NCI-H1694 treated with DMSO at 0.1 percent for 48 hours (cell line): ENCODE results near the gene SIGLEC10.
"Not testable (repeated sequence)": the region's sequence is repeated elsewhere in the genome, so short reads cannot be mapped to it uniquely, and the experiment has no call there.

Source experiments
- DNase-seq: peaks from one replicate; lab custom pipeline; 2025; lab: John Stamatoyannopoulos, UW

The SIGLEC10 gene, protein sequence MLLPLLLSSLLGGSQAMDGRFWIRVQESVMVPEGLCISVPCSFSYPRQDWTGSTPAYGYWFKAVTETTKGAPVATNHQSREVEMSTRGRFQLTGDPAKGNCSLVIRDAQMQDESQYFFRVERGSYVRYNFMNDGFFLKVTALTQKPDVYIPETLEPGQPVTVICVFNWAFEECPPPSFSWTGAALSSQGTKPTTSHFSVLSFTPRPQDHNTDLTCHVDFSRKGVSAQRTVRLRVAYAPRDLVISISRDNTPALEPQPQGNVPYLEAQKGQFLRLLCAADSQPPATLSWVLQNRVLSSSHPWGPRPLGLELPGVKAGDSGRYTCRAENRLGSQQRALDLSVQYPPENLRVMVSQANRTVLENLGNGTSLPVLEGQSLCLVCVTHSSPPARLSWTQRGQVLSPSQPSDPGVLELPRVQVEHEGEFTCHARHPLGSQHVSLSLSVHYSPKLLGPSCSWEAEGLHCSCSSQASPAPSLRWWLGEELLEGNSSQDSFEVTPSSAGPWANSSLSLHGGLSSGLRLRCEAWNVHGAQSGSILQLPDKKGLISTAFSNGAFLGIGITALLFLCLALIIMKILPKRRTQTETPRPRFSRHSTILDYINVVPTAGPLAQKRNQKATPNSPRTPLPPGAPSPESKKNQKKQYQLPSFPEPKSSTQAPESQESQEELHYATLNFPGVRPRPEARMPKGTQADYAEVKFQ

DNA sequence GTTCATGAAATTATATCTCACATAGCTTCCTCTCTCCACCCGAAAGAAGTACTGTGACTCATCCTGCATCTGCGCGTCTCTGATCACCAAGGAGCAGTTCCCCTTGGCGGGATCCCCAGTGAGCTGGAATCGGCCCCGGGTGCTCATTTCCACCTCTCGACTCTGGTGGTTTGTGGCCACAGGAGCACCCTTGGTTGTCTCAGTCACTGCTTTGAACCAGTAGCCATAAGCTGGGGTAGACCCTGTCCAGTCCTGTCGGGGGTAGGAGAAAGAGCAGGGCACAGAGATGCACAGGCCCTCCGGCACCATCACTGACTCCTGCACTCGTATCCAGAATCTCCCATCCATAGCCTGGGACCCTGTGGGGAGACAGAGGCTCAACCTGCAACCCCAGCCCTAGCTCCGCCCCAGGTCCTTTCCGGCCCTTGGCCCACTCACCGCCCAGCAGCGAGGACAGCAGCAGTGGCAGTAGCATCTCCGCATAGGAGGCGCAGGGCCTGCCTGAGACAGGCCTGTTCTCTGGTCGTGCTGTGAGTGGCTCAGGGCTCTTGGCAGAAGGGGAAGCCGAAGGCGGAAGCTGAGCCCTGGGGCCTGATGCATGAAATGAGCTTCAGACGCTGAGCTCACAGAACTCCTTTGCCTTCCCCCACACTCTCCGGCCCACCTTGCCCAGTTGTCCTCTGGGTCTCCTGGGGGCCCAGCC, at the start of gene SIGLEC10:
Gene SIGLEC10 (minus strand): TSS at position 536 of the 703 bp plus-strand sequence. CDS start 61 bp downstream, at position 475.
- DNase-seq: no peak

DNA sequence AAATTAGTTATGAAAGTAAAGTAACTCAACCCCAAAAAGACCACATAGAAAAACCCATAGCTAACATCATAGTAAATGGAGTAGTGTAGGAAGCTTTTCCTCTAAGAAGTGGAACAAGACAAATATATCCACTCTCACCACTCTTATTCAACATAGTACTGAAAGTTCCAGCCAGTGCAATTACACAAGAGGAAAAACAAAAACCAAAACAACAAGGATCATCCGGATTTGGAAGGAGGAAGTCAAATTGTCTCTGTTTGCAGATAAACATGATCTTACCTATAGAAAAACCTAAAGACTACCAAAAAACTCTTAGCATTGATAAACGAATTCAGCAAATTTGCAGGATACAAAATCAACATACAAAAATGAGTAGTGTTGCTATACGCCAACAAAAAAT, 49.3 kb upstream of the SIGLEC10 start:
- DNase-seq: no peak

DNA sequence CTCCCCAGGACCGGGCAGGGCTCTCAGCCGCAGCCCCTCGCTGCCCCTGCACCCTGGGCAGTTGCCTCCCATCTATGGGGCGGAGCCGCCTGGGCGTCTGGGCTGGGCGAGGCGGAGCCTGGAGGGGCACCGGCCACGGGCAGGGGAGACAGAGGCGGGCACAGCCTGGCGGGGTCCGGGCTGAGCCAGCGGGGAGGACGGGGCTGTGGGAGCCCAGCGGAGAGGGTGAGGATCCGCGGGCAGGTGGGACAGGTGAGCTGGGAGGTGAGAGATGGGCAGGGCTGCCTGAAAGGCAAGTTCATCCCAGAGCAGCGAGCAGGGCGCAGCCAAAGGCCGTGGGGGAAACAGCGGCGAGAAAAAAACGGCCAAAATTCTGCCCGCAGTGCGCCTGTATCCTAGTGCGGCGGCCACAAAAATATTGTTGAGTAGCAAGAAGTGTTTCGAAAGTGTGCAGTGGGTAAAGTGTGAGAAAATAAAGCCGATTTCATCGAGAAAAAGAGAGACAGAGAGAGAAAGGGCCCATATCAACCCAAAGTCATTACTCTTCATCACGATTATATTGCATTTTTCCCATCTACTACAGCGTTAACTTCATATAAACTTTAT, 46.6 kb upstream of the SIGLEC10 start:
- not testable (repeated sequence) for DNase-seq

DNA sequence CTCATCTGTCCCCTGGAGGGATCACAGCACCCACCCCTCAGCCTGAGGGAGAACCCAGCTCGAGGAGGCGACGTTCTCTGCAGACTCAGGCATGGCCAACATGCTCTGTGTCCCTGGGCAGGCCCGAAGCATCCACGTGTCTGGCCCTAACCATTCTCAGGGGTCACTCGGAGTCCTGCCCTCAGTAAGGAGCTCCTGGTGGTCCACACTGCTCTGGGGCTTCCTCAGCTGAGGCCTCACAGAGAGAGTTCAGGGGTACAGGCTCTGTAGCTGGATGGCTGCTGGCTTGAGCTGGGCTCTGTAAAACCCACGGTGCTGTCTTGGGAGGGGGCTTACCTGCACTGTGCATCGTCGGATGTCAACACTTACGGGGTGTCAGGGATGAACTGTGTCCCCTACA, 45.2 kb upstream of the SIGLEC10 start:
- DNase-seq: no peak

DNA sequence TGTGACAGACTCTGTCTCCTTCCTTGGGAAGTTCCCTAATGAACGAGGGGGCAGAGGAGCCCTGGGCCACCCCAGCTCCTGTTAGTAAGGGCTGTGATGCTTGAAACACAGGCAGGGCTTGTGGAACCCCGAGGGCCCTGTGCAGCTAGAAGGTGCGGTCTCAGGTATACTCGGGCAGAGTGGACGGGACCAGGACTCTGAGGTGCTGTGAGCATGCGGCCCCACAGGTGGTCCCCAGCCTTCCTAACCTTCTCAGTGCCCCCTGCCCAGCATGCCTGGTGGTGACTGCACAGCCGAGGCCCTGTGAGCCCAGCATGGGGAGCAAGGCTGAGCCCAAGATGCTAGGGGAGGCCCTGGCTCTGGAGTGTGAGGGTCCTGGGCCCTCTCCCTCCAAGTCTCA, 44.8 kb upstream of the SIGLEC10 start:
- no peak for DNase-seq

DNA sequence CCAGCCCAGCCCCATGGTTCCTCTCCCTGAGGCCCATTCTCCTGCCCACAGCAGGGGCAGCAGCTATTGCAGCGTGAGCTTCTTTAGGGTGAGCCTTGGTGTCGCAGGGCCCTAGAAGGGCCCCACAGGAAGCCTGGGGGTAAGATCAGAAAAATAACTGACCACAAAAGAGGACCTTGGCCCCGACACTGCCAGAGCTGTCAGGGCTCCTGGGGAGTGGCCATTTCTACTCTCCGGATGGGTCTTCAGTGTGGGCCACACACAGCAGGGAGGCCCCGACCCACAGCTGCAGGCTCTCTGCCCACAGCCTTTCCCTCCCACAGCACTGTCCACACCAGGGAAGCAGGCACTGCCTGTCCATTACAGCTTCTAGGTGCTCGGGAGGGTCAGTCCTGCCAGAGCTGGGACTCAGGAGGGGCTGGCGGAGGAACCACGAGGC, 44.3 kb upstream of the SIGLEC10 start:
- no peak for DNase-seq

DNA sequence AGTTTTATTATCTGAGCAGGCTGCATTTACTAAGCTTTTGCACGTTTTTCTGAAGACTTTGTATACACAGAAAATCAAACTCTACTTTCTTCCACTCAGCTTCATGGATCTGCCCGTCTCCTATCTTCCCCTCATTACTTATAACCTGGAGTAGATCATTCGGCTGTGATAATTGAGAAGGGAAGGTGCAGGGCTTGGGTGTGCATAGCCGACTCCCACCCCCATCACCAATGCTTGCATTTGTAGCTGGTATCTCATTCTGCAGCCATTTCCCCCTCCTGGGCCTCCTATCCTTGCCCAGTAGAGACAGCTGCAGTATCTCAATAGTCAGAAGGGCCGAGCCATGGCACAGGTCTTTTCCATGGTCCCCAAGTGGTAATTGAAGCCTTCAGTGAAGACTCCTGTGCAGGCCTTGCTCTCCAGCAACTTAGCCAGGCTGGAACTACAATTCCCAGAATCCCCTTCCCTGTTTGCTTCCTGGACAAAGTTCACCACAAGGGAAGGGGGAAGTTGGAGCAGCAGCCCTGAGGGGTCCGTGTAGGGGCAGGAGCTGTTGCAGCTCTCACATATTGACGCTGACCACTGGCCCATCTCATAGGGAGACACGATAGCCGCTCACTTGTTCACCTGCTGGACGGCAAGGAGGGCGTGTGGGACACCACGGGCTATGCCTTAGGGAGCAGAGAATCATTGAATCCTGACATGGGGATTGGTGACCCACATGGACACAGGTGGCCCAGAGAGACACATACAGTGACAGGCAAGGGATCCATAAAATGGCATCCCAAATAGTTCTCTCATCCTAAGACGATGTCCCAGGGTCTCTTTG, 42.9 kb upstream of the SIGLEC10 start:
- DNase-seq: no peak

DNA sequence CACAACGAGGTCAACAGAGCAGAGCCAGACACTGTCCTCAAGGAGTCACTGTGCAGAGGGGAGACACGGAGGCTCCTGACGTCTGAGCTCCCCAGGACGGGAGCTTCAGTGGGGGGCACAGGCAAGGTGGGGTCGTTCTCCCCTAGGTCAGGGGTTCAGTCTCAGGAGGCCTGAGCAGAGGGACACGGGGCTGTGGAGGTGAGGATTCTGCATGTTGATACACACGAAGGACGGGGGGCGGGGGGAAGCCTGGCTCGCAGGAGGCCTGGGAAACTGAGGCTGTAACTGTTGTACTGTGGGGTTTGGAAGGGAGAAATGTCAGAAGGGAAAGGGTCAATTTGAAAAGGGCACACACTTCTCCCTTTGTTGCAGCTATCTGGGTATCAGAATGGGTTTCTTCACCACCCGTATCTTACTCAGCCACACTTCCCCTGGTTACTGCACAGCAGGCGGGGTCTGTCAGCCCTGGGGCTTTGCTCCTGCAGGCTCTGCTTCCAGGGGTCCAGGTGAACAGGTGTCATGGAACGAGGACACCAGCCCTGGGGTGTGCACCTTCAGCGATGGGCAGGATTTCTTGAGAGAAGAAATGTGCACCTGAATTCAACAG, 41.6 kb upstream of the SIGLEC10 start:
- no peak for DNase-seq

DNA sequence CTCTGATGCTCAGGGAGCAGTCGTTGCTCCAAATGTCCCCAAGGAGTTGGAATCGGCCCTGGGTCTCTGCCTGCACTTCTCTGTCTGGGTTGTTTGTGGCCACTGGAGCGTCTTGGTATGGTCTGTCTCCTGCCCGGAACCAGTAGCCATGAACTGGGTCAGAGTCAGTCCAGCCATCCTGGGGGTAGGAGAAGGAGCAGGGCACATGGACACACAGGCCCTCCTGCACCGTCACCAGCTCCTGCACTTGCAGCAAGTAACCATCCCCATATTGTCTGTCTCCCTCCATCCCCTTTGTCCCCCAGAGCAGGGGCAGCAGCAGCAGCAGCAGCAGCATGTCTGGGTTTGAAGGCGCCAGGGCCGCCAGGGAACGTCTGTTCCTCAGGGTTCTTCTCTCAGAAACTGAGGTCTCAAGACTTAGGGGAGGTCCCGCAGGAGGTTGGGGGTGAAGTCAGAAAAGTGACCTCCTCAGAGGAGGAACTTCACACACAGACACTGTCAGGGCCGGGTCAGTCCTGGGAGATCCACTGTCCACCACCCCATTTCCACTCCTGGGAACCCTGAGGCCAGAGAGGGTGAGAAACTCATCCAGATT, 40.7 kb upstream of the SIGLEC10 start, which contains the start of gene SIGLEC8:
Gene SIGLEC8 (minus strand): TSS at position 404 of the 595 bp plus-strand sequence. CDS start 67 bp downstream, at position 337.
- DNase-seq: no peak

DNA sequence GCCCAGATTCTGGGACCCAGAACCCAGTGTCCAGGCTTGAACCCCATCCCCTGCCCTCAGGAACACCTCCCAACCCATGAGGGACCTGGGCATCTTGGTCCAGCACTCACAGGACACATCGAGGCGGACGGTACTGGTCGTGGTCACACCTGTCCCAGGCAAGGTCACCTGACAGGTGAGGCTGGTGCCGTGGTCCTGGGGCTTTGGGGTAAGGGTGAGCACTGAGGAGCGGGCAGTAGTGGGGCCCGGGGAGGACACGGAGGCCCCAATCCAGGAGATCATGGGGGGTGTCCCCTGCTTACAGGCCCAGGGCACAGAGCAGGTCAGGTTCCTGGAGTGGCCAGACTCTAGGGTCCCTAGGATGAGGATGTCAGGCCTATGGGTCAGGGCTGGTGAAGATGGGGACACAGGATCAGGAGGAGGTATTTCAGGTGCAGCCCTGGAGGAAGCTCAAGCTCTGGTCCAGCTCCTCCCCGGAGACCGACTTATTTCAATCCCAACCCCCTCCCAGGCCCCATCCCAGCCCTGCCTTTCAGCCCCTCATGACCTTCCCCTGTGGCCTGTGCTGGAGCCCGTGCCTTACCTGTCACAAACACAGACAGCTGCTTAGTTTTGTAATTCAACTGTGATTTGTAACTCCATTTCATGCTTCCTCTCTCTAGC, 40.0 kb upstream of the SIGLEC10 start:
- DNase-seq: no peak

DNA sequence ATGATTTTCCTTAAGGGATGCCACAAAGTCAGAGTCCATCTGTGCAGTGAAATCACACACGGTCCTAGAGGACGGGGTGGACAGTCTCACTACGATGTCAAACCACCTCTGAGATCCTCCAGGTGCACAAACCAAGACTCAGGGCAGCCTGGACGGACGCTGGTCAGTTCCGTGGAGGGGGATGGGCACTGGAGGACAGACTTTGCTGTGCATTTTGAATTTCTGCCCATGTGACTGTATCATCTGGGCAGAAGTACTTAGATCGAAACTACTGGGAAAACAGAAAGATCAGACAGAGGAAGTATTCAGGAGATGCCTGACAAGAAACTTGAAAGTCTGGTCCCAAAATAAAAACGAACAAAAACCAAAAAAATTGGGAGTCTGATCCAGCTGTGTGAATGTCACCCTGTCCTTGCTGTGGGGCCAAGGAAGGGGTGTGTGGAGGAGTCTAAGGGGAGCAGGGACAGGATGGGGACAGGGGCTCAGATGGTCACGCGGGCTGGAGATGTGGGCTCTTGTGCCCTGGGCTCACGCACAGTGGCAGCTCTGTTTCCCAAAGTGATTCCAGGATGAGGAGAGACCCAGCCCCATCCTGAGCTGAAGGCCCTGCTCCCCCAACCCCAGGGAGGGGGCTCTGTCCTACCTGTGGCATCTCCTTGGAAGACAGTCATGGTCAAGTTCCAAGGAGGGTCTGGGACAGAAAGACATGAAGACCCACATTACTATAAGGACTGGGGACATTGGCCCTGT, 39.3 kb upstream of the SIGLEC10 start:
- no peak for DNase-seq

DNA sequence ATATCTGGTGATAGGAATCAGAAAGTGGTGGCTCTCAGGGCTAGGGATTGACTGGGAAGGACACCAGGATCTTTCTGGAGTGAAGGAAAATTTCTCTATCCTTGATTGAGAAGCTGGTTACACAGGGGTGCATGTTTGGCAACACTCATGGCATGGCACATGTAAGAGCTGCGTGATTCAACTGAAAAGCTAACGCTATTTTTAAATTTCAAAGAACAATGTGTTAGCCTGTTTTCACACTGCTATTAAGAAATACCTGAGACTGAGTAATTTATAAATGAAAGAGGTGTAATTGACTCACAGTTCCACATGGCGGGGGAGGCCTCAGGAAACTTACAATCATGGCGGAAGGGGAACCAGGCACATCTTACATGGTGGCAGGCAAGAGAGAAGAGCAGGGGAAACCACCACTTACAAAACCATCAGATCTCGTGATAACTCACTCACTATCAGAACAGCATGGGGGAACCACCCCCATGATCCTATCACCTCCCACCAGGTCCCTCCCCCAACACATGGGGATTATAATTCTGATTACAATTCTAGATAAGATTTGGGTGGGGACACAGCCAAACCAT, 33.4 kb upstream of the SIGLEC10 start:
- no peak for DNase-seq

DNA sequence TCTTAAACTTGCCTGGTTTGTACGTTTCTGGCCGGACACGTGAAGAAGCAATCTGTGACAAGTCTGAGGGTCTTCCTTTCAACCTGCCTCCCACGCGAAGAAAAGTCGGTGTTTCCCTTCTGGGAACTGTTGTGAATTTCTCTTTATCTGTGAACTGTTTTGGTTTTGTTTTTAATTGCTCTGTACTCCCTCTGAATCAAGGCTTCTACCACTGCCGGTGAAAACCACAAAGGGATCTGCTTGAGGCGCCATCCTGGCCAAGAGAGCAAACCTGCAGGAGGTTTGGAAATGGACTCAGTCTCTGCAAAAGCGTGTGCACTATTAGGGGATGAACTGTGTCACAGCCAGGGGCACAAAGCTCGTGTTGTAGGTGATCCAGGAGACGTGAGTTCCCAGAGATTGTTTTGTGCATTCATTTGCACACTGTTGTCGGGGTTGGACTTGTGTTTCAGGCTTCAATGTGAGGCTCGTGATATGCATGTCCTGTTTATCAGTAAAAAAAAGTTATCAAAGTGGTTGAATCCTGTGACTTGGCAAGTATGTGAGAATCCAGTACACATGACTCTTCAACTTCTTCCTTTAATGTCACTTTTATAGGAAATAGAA, 31.1 kb upstream of the SIGLEC10 start:
- DNase-seq: no peak

DNA sequence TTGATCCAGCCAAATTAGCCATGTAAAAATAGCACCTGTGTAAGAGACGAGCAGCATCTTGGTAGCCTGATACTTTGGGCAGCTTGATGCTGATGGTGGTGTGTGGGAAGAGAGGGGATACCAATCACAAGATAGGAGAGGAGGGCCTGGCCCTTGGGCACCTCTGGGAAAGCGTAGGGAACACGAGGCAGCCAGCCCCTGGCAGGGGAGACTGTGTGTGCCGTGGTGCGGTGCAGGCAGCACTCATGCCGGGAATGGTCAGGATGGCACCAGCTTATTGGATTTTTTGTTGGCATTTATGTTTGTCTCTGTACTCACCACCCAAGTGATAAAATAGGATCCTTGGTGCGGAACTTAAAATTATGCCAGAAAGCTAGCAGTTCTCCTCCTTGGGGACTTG, 30.6 kb upstream of the SIGLEC10 start:
- no peak for DNase-seq

DNA sequence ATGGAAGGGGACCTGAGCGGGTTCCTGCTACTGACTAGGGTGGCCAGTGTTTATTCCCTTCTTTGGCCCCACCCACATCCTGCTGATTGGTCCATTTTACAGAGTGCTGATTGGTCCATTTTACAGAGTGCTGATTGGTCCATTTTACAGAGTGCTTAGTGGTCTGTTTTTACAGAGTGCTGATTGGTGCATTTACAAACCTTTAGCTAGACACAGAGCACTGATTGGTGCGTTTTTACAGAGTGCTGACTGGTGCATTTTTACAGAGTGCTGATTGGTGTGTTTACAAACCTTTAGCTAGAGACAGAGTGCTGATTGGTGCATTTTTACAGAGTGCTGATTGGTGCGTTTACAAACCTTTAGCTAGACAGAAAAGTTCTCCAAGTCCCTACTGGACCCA, 30.1 kb upstream of the SIGLEC10 start:
- DNase-seq: not testable (repeated sequence)

DNA sequence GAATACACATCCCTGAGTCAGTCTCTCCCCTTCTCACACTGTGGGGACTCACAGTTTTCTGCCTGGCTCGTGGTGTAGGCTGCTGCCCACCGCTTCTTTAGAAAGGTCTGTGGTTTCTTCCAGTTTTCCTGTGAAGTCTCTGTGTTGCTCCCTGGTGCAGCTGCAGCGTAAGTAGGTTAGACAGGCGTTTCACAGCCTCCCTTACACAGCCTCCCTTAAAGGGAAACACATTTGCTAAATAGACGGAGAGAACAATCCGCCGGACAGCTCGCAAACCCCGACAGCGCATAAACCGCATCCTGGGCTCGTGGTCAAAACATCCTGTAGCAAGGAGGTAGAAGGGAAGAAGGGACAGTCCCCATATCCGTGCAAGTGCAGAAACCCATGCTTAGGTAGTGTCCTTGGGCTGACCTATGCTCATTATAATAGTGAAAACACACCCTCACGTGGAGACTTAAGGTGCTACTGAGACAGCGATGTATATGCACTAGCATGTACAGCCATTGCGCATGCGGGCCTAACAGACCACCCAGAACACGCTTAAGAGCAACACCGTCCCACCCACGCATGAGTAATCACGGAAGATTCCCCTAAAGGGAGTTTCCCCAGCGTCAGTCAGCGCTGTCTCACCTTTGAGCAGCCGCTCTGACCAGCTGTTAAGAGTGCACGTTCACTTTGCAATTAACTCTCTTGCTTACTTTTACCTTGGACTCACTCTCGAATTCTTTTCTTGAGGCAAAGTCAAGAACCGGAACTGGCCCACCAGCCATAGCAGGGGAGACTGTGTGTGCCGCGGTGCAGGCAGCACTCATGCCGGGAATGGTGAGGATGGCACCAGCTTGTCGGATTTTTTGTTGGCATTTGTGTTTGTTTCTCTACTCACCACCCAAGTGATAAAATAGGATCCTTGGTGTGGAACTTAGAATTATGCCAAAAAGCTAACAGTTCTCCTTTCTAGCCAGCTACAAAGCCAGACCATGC, 24.3 kb upstream of the SIGLEC10 start:
- no peak for DNase-seq

DNA sequence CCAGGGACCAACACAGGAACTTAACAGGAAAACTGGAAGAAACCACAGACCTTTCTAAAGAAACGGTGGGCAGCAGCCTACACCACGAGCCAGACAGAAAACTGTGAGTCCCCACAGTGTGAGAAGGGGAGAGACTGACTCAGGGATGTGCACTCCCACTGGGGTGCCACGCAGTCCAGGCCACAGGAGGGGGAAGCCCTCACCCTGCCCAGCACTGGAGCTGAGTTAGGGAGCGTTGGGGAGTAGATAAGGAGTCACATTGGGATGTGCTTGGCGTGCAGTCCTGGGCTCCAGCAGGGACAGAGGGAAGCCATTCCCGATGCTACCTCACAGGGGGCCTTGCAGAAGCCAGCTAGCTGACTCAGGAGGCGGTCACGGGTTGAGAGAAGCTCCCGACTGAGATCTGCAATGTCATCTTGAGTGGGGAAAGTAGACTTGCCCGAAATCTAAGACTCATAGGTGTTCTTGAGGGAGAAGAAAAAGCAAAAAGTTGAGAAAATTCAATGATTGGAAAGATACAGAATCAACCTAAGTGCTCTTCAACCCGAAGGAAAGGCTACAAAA, 23.5 kb upstream of the SIGLEC10 start:
- DNase-seq: no peak
